HG03575 (cell line): ENCODE measurements around the gene LLGL1.

ENCODE experiments used
- ATAC-seq: cut with Tn5 transposase; IDR thresholded peaks from one replicate; pipeline ENCODE4 v1.9.1; 2021; ENCODE audit not compliant: unreplicated experiment, insufficient number of reproducible peaks, low FRiP score; ENCODE audit errors: extremely low read depth

The LLGL1 gene

GRCh38 chr17:18260332-18261145, 35.1 kb downstream of the LLGL1 start, which contains the start of gene MIEF2:
TSS of gene MIEF2 (plus strand) at chr17:18260662. CDS start at chr17:18262721, 2,059 bp downstream.
- ATAC-seq, result no peak

- ATAC-seq, result no peak
These were observed 35.7 kb downstream of the LLGL1 start for GRCh38 chr17:18261146-18261515.

GRCh38 chr17:18261659-18262058, 36.2 kb downstream of the LLGL1 start:
- no peak for ATAC-seq

- no peak for ATAC-seq
These were observed 36.7 kb downstream of the LLGL1 start for GRCh38 chr17:18262111-18262510.

GRCh38 chr17:18262641-18263040, 37.2 kb downstream of the LLGL1 start:
- ATAC-seq, result no peak

GRCh38 chr17:18263885-18264682, 38.6 kb downstream of the LLGL1 start:
- no peak for ATAC-seq

GRCh38 chr17:18267366-18267765, 41.9 kb downstream of the LLGL1 start:
- no peak for ATAC-seq

GRCh38 chr17:18267927-18268711, 42.7 kb downstream of the LLGL1 start:
- no peak for ATAC-seq

- ATAC-seq, result no peak
These were observed 44.9 kb downstream of the LLGL1 start for GRCh38 chr17:18270046-18270931.

- no peak for ATAC-seq
These were observed 51.6 kb downstream of the LLGL1 start for GRCh38 chr17:18277076-18277475.

GRCh38 chr17:18278867-18279266, 53.4 kb downstream of the LLGL1 start:
- ATAC-seq, result no peak

GRCh38 chr17:18280249-18280648, 54.8 kb downstream of the LLGL1 start:
- no peak for ATAC-seq

GRCh38 chr17:18280766-18281371, 55.4 kb downstream of the LLGL1 start:
- ATAC-seq, result no peak

- ATAC-seq, result no peak
These were observed 56.4 kb downstream of the LLGL1 start for GRCh38 chr17:18281788-18282187.

GRCh38 chr17:18285296-18285695, 59.9 kb downstream of the LLGL1 start:
- ATAC-seq, result no peak

- ATAC-seq, result no peak
These were observed 66.5 kb downstream of the LLGL1 start for GRCh38 chr17:18291718-18292540.
